ENCODE results near the gene RAB39B. TPM values are rescaled to one million over a fixed set of nuclear protein-coding genes. Genes with fewer than 3 reads are reported as not detected.

RAB39B gene
- total RNA-seq, 2 experiments from 2014 or later = 7.2 to 14.3 TPM

- intact Hi-C loops (cut with micrococcal nuclease; ENCODE audit: unreplicated experiment) = no loop called here
- Histone ChIP-seq H3K79me2 (ENCODE audit: insufficient read depth, low read depth, low read length) (no peaks in the 10 kb centered on the region), H3K4me3 (ENCODE audit: low read depth, low read length, poor library complexity, severe bottlenecking) (no peak overlapping the region), H3K9me3 (ENCODE audit: low read length) (no peaks in the 10 kb centered on the region), H3K4me1 (ENCODE audit: insufficient read depth, low read length, poor library complexity, severe bottlenecking) (no peaks in the 10 kb centered on the region), H3K27ac (ENCODE audit: low read depth, low read length, poor library complexity, severe bottlenecking) (no peak overlapping the region), H2AFZ (ENCODE audit: low read length) (no peak overlapping the region), H4K20me1 (ENCODE audit: insufficient read depth, low read length) (no peaks in the 10 kb centered on the region), H3K36me3 (ENCODE audit: insufficient read depth, low read length) (no peaks in the 10 kb centered on the region), H3K4me2 (ENCODE audit: low read length) (no peak overlapping the region), H3K9me2 (ENCODE audit: insufficient read depth, low read length) (no peaks in the 10 kb centered on the region)
- BruUV-seq (replicated peaks) = no TSS peak
- TF ChIP-seq, protein P1, sequence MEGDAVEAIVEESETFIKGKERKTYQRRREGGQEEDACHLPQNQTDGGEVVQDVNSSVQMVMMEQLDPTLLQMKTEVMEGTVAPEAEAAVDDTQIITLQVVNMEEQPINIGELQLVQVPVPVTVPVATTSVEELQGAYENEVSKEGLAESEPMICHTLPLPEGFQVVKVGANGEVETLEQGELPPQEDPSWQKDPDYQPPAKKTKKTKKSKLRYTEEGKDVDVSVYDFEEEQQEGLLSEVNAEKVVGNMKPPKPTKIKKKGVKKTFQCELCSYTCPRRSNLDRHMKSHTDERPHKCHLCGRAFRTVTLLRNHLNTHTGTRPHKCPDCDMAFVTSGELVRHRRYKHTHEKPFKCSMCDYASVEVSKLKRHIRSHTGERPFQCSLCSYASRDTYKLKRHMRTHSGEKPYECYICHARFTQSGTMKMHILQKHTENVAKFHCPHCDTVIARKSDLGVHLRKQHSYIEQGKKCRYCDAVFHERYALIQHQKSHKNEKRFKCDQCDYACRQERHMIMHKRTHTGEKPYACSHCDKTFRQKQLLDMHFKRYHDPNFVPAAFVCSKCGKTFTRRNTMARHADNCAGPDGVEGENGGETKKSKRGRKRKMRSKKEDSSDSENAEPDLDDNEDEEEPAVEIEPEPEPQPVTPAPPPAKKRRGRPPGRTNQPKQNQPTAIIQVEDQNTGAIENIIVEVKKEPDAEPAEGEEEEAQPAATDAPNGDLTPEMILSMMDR (conservative IDR thresholded peaks at IDR 0.05; ENCODE audit: low read length) = no peak
- TF ChIP-seq EZH2phosphoT487 (IDR thresholded peaks at IDR 0.05; ENCODE audit: borderline replicate concordance, low read depth, low read length) = no peak
- no peak for DNase-seq (ENCODE audit: low spot score)
- POLR2A ChIA-PET = interaction anchor here (0.6 kb wide), 1 partner anchor 119 kb away, joined by 3 read pairs; no protein-coding TSS in a partner anchor
- CTCF ChIA-PET (ENCODE audit: unreplicated experiment) = no interaction called here
These were observed 12.9 kb downstream of the RAB39B start for GRCh38 chrX:155251391-155251790.

- DNase-seq (ENCODE audit: low spot score) = no peak
- Histone ChIP-seq H3K9me3 (ENCODE audit: low read length) (no peaks in the 10 kb centered on the region), H2AFZ (ENCODE audit: low read length) (no peak overlapping the region), H3K79me2 (ENCODE audit: insufficient read depth, low read depth, low read length) (no peaks in the 10 kb centered on the region), H3K4me3 (ENCODE audit: low read depth, low read length, poor library complexity, severe bottlenecking) (no peak overlapping the region), H3K4me1 (ENCODE audit: insufficient read depth, low read length, poor library complexity, severe bottlenecking) (no peaks in the 10 kb centered on the region), H4K20me1 (ENCODE audit: insufficient read depth, low read length) (no peaks in the 10 kb centered on the region), H3K9me2 (ENCODE audit: insufficient read depth, low read length) (no peaks in the 10 kb centered on the region), H3K4me2 (ENCODE audit: low read length) (no peak overlapping the region), H3K27ac (ENCODE audit: low read depth, low read length, poor library complexity, severe bottlenecking) (no peak overlapping the region), H3K36me3 (ENCODE audit: insufficient read depth, low read length) (no peaks in the 10 kb centered on the region)
- ChIA-PET POLR2A (no interaction called here), CTCF (ENCODE audit: unreplicated experiment) (no interaction called here)
- no TSS peak for BruUV-seq (replicated peaks)
- intact Hi-C loops (cut with micrococcal nuclease; ENCODE audit: unreplicated experiment) = no loop called here
- TF ChIP-seq, protein P1 (conservative IDR thresholded peaks at IDR 0.05; ENCODE audit: low read length) = no peak
- TF ChIP-seq EZH2phosphoT487 (IDR thresholded peaks at IDR 0.05; ENCODE audit: borderline replicate concordance, low read depth, low read length) = no peak
These were observed 16.8 kb downstream of the RAB39B start for GRCh38 chrX:155247497-155247896.

DNA sequence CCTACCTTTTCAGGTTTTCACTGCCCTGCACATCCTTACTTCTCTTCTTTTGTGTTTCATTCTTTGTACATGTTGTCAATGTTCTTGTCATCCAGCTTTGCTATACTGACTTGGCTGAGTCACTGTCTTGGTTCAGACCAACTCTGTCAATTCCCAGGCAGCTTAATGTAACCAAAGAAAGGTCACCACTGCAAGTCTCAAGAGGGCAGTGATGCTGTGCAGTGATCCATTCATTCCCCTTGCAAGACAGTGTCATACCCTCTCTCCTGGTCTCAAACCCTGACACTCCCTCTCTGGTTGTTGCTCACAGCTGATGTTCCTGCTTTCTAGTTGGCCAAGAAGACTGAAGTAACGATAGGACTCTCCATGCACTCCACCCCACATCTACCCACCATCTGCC lies 17.5 kb downstream of the RAB39B start:
- no peaks in the 10 kb centered on the region for H3K9me2 ChIP-seq (ENCODE audit: insufficient read depth, low read length)
- BruUV-seq (replicated peaks) = no TSS peak
- POLR2A ChIA-PET = no interaction called here
- H3K4me3 ChIP-seq (ENCODE audit: low read depth, low read length, poor library complexity, severe bottlenecking) = no peak overlapping the region
- TF ChIP-seq EZH2phosphoT487 (IDR thresholded peaks at IDR 0.05; ENCODE audit: borderline replicate concordance, low read depth, low read length) = no peak
- TF ChIP-seq, protein P1 (conservative IDR thresholded peaks at IDR 0.05; ENCODE audit: low read length) = no peak
- H3K4me1 ChIP-seq (ENCODE audit: insufficient read depth, low read length, poor library complexity, severe bottlenecking) = no peaks in the 10 kb centered on the region
- CTCF ChIA-PET (ENCODE audit: unreplicated experiment) = no interaction called here
- no peak overlapping the region for H3K4me2 ChIP-seq (ENCODE audit: low read length)
- H2AFZ ChIP-seq (ENCODE audit: low read length) = no peak overlapping the region
- no peak for DNase-seq (ENCODE audit: low spot score)
- H3K9me3 ChIP-seq (ENCODE audit: low read length) = no peaks in the 10 kb centered on the region
- H4K20me1 ChIP-seq (ENCODE audit: insufficient read depth, low read length) = no peaks in the 10 kb centered on the region
- H3K79me2 ChIP-seq (ENCODE audit: insufficient read depth, low read depth, low read length) = no peaks in the 10 kb centered on the region
- intact Hi-C loops (cut with micrococcal nuclease; ENCODE audit: unreplicated experiment) = no loop called here
- H3K27ac ChIP-seq (ENCODE audit: low read depth, low read length, poor library complexity, severe bottlenecking) = no peak overlapping the region
- H3K36me3 ChIP-seq (ENCODE audit: insufficient read depth, low read length) = no peaks in the 10 kb centered on the region

All from OCI-LY7 (cell line).